ENCODE results near the gene CCDC71L. TPM values are rescaled to one million over a fixed set of nuclear protein-coding genes. Genes with fewer than 3 reads are reported as not detected.

The CCDC71L gene
- total RNA-seq, 1 experiment from 2014 or later: 13.0 TPM

DNA sequence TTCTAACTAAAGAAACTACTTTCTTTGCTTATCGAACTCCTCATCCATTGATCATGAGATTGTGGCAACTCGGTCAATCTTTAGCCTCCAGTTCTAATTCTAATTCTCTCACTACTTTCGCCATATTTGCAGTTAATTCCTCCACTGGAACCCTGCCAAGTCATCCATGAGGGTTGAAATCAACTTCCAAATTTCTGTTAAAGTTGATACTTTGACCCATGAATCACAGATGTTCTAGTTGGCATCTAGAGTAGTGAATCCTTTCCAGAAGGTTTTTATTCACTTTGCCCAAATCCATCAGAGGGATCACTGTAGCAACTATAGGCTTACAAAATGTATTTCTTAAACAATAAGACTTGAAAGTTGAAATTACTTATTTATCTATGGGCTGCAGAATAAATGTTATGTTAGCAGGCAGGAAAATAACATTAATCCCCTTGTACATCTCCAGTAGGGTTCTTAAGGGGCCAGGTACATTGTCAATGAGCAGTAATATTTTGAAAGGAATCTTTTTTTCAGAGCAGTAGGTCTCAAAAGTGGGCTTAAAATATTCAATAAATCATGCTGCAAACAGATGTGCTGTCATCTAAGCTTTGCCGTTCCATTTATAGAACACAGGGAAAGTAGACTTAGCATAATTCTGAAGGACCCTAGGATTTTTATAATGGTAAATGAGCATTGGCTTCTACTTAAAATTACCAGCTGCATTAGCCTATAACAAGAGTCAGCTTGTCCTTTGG is 39.4 kb downstream of the CCDC71L start:
- Mint-ChIP-seq H3K36me3 (ENCODE audit: insufficient read depth, unreplicated experiment) (no peaks in the 10 kb centered on the region), H3K27ac (ENCODE audit: low read depth, unreplicated experiment) (no peak overlapping the region), H3K27me3 (ENCODE audit: insufficient read depth, unreplicated experiment) (no peaks in the 10 kb centered on the region), H3K9me3 (ENCODE audit: unreplicated experiment) (peaks cover 5% of the 10 kb centered on the region), H3K4me1 (ENCODE audit: insufficient read depth, unreplicated experiment) (peaks cover 6% of the 10 kb centered on the region), H3K4me3 (ENCODE audit: unreplicated experiment) (no peak overlapping the region)
- CTCF ChIA-PET: no interaction called here
- BruUV-seq (replicated peaks): no TSS peak
- DNase-seq (ENCODE audit: unreplicated experiment): peak; percentile 30
- intact Hi-C loops (cut with micrococcal nuclease): no loop called here
- POLR2A ChIA-PET: no interaction called here
- TF ChIP-seq, protein P1, sequence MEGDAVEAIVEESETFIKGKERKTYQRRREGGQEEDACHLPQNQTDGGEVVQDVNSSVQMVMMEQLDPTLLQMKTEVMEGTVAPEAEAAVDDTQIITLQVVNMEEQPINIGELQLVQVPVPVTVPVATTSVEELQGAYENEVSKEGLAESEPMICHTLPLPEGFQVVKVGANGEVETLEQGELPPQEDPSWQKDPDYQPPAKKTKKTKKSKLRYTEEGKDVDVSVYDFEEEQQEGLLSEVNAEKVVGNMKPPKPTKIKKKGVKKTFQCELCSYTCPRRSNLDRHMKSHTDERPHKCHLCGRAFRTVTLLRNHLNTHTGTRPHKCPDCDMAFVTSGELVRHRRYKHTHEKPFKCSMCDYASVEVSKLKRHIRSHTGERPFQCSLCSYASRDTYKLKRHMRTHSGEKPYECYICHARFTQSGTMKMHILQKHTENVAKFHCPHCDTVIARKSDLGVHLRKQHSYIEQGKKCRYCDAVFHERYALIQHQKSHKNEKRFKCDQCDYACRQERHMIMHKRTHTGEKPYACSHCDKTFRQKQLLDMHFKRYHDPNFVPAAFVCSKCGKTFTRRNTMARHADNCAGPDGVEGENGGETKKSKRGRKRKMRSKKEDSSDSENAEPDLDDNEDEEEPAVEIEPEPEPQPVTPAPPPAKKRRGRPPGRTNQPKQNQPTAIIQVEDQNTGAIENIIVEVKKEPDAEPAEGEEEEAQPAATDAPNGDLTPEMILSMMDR (IDR thresholded peaks at IDR 0.05; ENCODE audit: unreplicated experiment): no peak

DNA sequence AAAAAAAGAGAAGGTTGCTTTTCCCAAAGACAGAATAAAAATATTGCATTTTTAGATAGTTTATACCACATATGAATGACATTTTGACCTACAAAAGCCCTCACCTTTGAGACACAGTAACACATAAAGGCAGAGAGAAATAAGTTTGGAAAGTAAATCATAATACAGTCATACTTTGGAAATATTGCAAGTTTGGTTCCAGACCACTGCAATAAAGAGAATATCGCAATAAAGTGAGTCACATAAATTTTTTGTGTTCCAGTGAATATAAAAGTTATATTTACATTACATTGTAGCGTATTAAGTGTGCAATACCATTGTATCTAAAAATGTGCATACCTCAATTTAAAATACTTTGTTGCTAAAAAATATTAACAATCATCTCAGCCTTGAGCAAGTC is 40.3 kb downstream of the CCDC71L start:
- CTCF ChIA-PET: interaction anchor here (0.6 to 1.0 kb wide), 2 partner anchors 17 to 78 kb away, joined by 4 to 5 read pairs; no protein-coding TSS in a partner anchor
- H3K27ac Mint-ChIP-seq (ENCODE audit: low read depth, unreplicated experiment): no peak overlapping the region
- peaks cover 6% of the 10 kb centered on the region for H3K4me1 Mint-ChIP-seq (ENCODE audit: insufficient read depth, unreplicated experiment)
- DNase-seq (ENCODE audit: unreplicated experiment): peak; percentile 32
- TF ChIP-seq, protein P1 (IDR thresholded peaks at IDR 0.05; ENCODE audit: unreplicated experiment): no peak
- peaks cover 5% of the 10 kb centered on the region for H3K9me3 Mint-ChIP-seq (ENCODE audit: unreplicated experiment)
- no peaks in the 10 kb centered on the region for H3K36me3 Mint-ChIP-seq (ENCODE audit: insufficient read depth, unreplicated experiment)
- POLR2A ChIA-PET: no interaction called here
- intact Hi-C loops (cut with micrococcal nuclease): no loop called here
- no TSS peak for BruUV-seq (replicated peaks)
- H3K27me3 Mint-ChIP-seq (ENCODE audit: insufficient read depth, unreplicated experiment): no peaks in the 10 kb centered on the region
- H3K4me3 Mint-ChIP-seq (ENCODE audit: unreplicated experiment): no peak overlapping the region

DNA sequence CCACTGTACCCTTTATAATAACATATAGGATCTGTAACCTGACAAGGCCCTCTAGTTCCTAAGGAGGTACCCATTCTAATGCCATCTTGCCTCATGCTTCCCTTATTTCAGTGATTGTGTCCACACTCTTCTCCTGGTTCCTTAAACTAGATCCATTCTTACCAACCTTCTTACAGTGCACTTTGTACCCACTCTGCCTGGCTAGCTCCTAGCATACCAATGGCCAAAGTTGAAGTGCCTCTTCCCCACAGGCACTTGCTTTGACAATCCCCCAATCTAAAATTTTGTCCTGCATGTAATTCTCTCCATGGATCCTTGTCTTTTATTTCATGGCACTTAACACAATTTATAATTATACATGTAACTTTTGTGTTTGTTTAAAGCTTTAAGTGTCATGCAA is 40.9 kb downstream of the CCDC71L start:
- BruUV-seq (replicated peaks): no TSS peak
- no peak overlapping the region for H3K27ac Mint-ChIP-seq (ENCODE audit: low read depth, unreplicated experiment)
- H3K4me3 Mint-ChIP-seq (ENCODE audit: unreplicated experiment): no peak overlapping the region
- H3K9me3 Mint-ChIP-seq (ENCODE audit: unreplicated experiment): peaks cover 5% of the 10 kb centered on the region
- no peaks in the 10 kb centered on the region for H3K27me3 Mint-ChIP-seq (ENCODE audit: insufficient read depth, unreplicated experiment)
- ChIA-PET POLR2A (no interaction called here), CTCF (interaction anchor here (0.6 to 1.2 kb wide), 5 partner anchors 9 to 135 kb away, joined by 3 to 5 read pairs (median 3); no protein-coding TSS in a partner anchor)
- H3K4me1 Mint-ChIP-seq (ENCODE audit: insufficient read depth, unreplicated experiment): peaks cover 6% of the 10 kb centered on the region
- TF ChIP-seq, protein P1 (IDR thresholded peaks at IDR 0.05; ENCODE audit: unreplicated experiment): no peak
- H3K36me3 Mint-ChIP-seq (ENCODE audit: insufficient read depth, unreplicated experiment): no peaks in the 10 kb centered on the region
- intact Hi-C loops (cut with micrococcal nuclease): no loop called here
- DNase-seq (ENCODE audit: unreplicated experiment): no peak

DNA sequence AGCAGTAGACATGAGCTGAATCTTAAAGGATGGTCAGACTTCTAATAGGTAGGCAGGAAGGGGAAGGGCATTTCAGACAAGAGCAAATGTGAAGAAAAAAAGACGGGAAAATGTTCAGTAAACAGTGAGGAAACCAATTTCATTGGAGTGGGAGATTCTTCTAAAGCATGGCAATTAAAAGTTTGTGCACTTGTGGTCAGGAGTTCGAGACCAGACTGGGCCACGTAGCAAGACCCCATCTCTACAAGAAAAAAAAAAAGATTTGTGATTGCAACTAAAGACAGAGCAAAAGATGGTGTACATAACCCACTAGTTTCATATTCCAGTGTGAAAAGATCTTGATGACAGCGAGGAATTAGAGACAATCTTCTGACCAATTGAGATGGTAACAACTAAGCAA is 41.7 kb downstream of the CCDC71L start:
- Mint-ChIP-seq H3K4me1 (ENCODE audit: insufficient read depth, unreplicated experiment) (peaks cover 6% of the 10 kb centered on the region), H3K9me3 (ENCODE audit: unreplicated experiment) (peaks cover 5% of the 10 kb centered on the region), H3K27ac (ENCODE audit: low read depth, unreplicated experiment) (no peak overlapping the region), H3K27me3 (ENCODE audit: insufficient read depth, unreplicated experiment) (no peaks in the 10 kb centered on the region), H3K36me3 (ENCODE audit: insufficient read depth, unreplicated experiment) (no peaks in the 10 kb centered on the region), H3K4me3 (ENCODE audit: unreplicated experiment) (no peak overlapping the region)
- DNase-seq (ENCODE audit: unreplicated experiment): no peak
- TF ChIP-seq, protein P1 (IDR thresholded peaks at IDR 0.05; ENCODE audit: unreplicated experiment): no peak
- intact Hi-C loops (cut with micrococcal nuclease): no loop called here
- ChIA-PET POLR2A (interaction anchor here (0.7 kb wide), 1 partner anchor 40 kb away, joined by 3 read pairs; no protein-coding TSS in a partner anchor), CTCF (interaction anchor here (0.6 to 1.2 kb wide), 5 partner anchors 32 to 566 kb away, joined by 3 read pairs; no protein-coding TSS in a partner anchor)
- BruUV-seq (replicated peaks): no TSS peak

Data from MCF 10A (cell line).